Smooth muscle cell of the brain vasculature (primary cell): Measurements from ENCODE around the gene ACLY.
"Not testable (repeated sequence)": the region's sequence is repeated elsewhere in the genome, so short reads cannot be mapped to it uniquely, and the experiment has no call there.

Experiments
- DNase-seq: peaks from one replicate; pipeline ENCODE4 v3.0.0-alpha.2; 2012; ENCODE audit warnings: low read depth, low spot score

ACLY gene

GRCh38 chr17:41912925-41913324 is 5.8 kb downstream of the ACLY start:
- DNase-seq = no peak

DNA sequence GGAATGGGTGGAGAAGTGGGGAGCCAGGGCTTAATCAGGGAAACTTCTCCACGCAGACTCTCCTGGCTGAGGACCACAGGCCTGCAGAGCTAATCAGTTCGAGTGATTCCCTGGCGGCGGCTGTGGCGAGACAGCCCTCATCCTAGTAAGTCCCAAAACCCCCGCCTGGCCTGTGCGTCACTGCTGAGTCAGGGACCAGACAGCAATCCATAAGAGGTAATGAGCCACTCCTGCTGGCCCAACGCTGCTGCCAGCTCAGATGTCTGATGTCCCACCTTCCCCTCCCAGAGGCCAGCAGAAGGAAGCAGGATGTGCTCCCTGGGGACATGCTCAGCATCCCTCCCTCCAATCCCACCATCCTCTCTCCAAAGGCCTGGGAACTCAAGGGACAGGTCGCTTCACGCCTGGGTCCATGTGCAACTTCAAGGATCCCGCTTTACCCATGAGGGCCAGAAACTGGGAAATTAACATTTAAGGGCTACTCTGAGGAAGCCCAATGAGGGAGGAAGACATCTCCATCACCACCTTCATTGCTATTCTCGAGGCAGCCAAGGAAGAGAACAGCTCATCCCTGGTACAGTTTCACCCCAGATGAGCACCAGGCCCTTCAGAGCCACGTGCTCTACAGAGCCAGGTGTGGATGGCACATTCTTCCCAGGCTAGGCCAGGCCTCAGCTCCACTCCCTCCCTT is 7.9 kb downstream of the ACLY start:
- DNase-seq = peak; percentile 68

GRCh38 chr17:41909088-41909487 is 9.7 kb downstream of the ACLY start:
- no peak for DNase-seq

DNA sequence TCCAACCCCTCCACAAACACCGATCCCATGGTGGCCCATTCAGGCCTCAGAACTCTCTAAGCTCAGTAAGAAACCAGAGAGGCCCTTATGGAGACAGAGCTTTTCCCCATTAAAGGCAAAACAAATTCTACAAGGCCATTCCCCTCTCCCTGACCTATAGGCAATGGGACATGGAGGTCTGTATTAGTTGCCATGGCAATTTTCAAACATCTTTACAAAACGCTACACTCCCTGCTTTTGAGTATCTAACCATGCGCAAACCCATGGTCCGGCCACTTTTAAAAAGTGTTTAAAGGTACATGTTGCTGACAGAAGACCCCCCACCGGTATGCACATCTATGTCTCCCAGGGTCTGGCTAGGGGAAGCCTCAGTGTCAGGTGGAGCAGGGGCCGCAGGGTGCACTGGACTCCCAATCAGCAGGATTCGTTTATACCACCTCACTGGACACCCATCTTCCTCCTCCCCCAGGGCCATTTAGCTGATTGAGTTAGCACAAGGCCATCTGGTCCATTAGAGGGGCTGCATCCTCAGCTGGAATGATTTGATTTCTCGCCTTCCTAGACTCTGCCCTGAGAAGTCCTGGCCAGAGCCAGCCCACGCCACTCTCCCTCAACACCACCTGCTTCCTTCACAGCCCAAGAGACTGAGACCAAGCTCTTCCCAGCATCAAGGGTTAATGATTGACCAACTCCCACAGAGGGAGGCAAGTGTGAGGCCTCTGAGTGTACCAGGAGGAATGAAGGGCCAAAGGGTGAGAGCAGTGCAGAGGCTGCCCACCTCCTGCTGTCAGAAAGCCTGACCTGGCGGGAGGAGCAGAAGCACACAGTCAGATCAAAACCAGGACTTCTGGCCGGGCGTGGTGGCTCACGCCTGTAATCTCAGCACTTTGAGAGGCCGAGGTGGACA is 10.9 kb downstream of the ACLY start:
- DNase-seq = no peak

DNA sequence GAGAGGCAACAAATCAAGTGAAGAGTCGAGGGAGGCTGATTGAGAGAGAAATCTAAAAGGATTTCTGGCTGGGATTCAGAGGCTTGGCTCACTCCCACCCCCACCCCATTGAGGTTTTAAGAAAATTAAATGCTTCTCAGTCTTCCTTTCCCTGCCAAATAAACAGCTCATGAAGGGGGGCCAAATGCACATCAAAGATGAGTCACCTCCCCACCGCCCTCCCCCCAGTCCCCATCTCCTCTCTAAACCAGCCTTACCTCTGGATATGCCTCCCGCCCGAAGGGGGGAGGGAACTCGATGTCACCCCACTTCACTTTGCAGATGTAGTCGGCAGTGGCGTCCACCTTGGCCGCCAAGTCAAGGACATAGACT is 11.6 kb downstream of the ACLY start:
- DNase-seq = no peak

DNA sequence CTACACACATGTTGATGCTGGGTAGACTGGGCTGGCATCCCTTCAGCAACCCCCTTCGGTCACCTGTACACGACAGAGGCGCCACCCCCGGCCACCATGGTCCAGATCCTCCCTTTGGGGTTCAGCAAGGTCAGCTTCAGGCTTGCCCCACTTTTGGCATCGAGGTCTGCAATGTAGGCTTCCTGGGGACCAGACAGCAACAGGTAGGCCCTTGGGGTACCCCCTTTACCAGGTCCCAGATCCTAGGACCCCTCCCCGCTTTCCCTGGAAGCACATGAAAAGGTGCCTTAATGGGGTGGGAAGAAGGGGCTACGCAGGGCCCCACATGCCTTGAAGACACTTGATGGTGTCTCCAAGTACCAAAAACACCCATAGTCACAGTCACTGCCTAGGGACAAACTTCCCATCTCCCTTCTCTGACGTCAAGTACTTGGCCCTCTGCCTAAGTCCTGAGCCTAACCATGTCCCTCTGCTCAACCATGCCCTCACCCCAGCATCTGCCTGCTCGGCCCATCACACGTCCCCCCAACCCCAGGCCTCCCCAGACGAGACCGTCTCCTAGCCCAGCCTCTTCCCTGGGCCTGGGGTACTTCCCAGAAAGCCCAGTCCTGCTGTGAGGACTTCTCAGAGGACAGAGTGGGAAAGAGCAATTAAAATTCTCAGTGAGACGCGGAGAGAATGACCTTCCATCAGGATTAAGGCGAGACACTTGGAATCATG is 12.1 kb downstream of the ACLY start:
- no peak for DNase-seq

GRCh38 chr17:41905172-41905571 is 13.6 kb downstream of the ACLY start:
- no peak for DNase-seq

GRCh38 chr17:41904242-41904841 is 14.4 kb downstream of the ACLY start:
- DNase-seq = no peak

DNA sequence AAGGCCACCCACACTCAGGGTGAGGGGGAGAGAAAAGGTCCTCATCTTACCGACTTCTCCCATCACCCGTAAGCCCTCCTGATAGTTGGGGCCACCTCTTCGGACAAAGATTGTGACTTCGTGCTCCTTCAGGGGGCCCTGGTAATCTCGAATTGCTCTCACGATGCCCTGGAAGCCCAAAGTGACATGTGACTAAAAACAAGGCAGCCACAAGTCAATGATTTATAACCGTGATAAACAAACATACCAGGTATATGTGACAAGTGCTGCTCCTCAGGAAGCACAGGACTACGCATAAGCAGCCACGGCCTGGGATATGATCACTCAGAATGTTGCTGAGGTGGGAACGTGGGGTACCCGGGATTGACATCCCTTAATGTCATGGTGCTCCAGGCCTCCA is 17.1 kb downstream of the ACLY start:
- no peak for DNase-seq

GRCh38 chr17:41896726-41897125 is 22.0 kb downstream of the ACLY start:
- DNase-seq = no peak

GRCh38 chr17:41895617-41896016 is 23.1 kb downstream of the ACLY start:
- no peak for DNase-seq

GRCh38 chr17:41894791-41895331 is 23.9 kb downstream of the ACLY start:
- peak; percentile 71 for DNase-seq

DNA sequence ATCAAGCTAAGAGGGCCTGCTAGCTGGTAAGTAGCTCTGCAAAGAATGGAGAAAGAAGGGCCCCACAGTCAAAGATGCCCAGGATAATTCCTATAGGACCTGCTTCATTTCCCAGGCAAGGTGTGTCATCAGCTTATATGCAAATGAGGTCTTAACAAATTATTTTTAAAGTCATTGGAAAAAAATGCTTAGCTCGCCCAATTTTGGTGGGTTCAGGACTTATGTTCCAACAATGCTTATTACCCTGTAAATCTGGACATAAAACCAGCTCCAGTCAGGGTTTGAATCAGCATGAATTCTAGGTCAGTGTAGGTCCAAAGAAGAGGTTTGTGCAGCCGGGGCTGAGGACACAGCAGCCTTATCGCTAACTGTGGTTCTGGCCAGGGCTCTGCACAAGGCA is 25.4 kb downstream of the ACLY start:
- DNase-seq = no peak

GRCh38 chr17:41892021-41892376 is 26.8 kb downstream of the ACLY start:
- no peak for DNase-seq

DNA sequence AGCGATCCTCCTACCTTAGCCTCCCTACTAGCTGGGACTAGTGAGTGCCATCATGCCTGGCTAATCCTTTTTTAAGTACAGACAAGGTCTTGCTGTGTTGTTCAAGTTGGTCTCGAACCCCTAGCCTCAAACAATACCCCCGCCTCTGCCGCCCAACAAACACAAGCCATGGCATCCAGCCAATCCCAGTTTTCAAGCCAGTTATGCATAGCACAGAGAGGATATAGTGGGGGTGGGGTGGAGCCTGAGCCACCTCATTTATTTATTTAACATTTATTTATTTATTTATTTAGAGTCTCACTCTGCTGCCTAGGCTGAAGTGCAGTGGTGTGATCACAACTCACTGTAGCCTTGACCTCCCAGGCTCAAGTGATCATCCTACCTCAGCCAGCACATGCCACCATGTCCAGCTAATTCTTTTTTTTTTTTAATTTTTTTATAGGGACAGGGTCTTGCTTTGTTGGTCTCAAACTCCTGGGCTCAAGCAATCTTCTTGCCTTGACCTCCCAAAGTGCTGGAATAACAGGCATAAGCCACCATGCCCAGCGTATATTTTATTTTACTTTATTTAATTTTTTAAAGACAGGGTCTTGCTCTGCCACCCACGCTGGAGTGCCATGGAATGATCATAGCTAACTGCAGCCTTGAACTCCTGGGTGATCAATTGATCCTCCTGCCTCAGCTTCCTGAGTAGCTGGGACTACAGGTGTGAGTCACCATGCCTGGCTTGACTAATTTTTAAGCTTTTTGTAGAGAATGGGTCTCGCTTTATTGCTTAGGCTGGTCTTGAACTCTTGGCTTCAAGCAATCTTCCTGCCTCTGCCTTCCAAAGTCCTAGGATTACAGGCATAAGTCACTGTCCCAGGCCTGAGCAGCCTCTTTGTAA is 27.4 kb downstream of the ACLY start:
- no peak for DNase-seq

DNA sequence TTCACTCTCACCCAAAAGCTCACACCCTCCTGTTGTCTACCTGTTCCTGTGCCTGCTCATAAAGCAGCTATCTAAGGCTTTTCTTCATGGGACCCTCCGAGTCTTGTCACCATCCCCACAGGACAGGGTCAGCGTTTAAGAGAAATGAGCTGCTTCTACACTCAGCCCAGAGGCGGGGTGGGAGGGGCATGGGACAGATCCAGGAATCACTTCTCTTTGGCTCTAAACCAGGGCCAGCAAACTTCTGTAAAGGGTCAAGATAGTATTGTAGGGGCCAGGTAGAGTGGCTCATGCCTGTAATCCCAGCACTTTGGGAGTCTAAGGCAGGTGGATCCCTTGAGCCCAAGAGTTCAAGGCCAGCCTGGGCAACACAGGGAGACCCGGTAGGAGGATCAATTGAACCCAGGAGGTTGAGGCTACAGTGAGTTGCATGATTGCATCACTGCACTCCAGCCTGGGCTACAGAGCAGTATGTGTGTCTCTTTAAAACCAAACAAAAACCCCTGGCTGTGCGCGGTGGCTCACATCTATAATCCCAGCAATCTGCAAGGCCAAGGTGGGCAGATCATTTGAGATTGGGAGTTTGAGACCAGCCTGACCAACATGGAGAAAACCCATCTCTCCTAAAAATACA is 30.3 kb downstream of the ACLY start:
- DNase-seq = no peak

DNA sequence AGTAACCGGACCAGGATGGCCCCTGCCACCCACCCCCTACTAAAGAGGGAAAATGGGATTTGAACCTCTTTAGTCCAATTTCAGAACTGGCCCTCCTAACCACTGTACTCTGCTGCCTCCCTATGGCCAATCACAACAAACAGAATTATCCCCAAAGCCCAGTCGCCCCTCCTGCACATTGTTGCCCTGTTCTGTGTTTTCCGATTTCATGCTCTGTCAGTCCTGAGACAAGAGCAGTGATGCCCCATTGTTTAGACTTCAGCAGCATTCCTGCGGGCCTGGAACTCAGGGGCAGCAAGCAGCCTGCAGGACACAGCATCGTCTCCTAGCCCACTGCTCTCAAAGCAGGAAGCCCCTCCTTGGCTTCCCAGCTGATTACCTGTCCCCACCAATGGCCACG is 33.0 kb downstream of the ACLY start:
- no peak for DNase-seq

- DNase-seq = no peak
Observed at GRCh38 chr17:41882756-41883155, 36.0 kb downstream of the ACLY start.

DNA sequence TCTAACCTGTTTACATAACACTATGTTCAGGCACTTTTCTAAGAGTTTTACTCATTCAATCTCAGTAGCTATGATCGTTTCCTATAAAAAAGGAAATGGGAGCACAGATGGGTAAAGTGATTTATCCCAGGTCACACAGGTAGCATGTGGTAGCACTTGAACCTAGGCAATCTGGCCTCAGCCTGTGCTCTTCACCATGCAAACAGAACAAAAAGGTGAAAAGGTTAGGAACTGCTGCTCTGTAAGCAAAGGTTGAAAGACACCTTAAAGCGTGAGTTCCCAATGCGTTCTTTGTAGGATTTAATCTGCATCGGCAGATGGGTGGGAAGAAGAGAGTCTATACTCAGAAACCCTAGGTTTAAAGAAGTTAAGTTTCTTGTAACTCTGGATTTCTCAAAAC is 38.6 kb downstream of the ACLY start:
- no peak for DNase-seq

- not testable (repeated sequence) for DNase-seq
Observed at GRCh38 chr17:41874293-41874670, 44.5 kb downstream of the ACLY start.
